Common myeloid progenitor, CD34-positive (primary cell): ENCODE data around the gene RFLNA.

Experiments
- CTCF ChIA-PET: fragments of 350-600 bp; sonication (Branson Sonifier 250); formaldehyde crosslinking; loops from one replicate; lab custom pipeline; 2021; ENCODE audit warnings: antibody characterized with exemption; lab: Charles Lee
- POLR2A ChIA-PET: fragments of 350-600 bp; sonication (Branson Sonifier 250); formaldehyde crosslinking; loops from one replicate; lab custom pipeline; 2021; ENCODE audit warnings: antibody characterized with exemption; lab: Charles Lee
- DNase-seq, 3 donors: peaks; one replicate each; pipeline versions ENCODE4 v3.0.0 to v3.0.0-alpha.2; 2013
- H3K27ac ChIP-seq, 2 experiments: 1 replicate in 1 of 2; 2 replicates in 1 of 2; pipeline ENCODE4 v1.7.0; 2013; ENCODE audit warnings: inconsistent platforms in 2 of 2, low read length in 2 of 2, mild to moderate bottlenecking in 2 of 2, low read depth in 1 of 2, moderate library complexity in 1 of 2; ENCODE audit not compliant: severe bottlenecking in 2 of 2, insufficient read depth in 1 of 2, poor library complexity in 1 of 2
- H3K27me3 ChIP-seq, 5 experiments: replicated peaks in 2 of 5; 1 replicate in 3 of 5; 2 replicates in 2 of 5; pipeline versions ENCODE4 v1.6.1 to v1.7.0; 2013; ENCODE audit warnings: low read length in 4 of 5, mild to moderate bottlenecking in 2 of 5, moderate library complexity in 2 of 5, inconsistent platforms in 1 of 5; ENCODE audit not compliant: insufficient read depth in 5 of 5, control insufficient read depth in 4 of 5
- H3K36me3 ChIP-seq, 4 experiments: 1 replicate in 2 of 4; 2 replicates in 2 of 4; pipeline versions ENCODE4 v1.6.1 to v1.7.0; 2013; ENCODE audit warnings: low read length in 3 of 4, control low read depth in 1 of 4, mild to moderate bottlenecking in 1 of 4; ENCODE audit not compliant: control insufficient read depth in 4 of 4, insufficient read depth in 4 of 4
- H3K4me1 ChIP-seq, 4 experiments: 1 replicate in 3 of 4; 2 replicates in 1 of 4; pipeline versions ENCODE4 v1.6.1 to v1.7.1; 2013; ENCODE audit warnings: low read length in 3 of 4, mild to moderate bottlenecking in 3 of 4, control low read depth in 1 of 4, inconsistent platforms in 1 of 4, moderate library complexity in 1 of 4; ENCODE audit not compliant: control insufficient read depth in 4 of 4, insufficient read depth in 4 of 4; ENCODE audit errors: control extremely low read depth in 1 of 4
- H3K4me3 ChIP-seq, 7 experiments: 1 replicate in 4 of 7; 2 replicates in 3 of 7; pipeline versions ENCODE4 v1.5.1 to v1.7.0; 2013; ENCODE audit warnings: mild to moderate bottlenecking in 7 of 7, low read length in 6 of 7, moderate library complexity in 6 of 7, inconsistent platforms in 2 of 7, low read depth in 2 of 7, control low read depth in 1 of 7; ENCODE audit not compliant: insufficient read depth in 4 of 7, control insufficient read depth in 1 of 7; ENCODE audit errors: extremely low read depth in 1 of 7
- H3K9me3 ChIP-seq, 5 experiments: 1 replicate in 4 of 5; 2 replicates in 1 of 5; pipeline versions ENCODE4 v1.6.1 to v1.7.1; 2013; ENCODE audit warnings: low read length in 4 of 5, mild to moderate bottlenecking in 2 of 5, inconsistent platforms in 1 of 5, low read depth in 1 of 5, moderate library complexity in 1 of 5; ENCODE audit not compliant: control insufficient read depth in 4 of 5, insufficient read depth in 2 of 5; ENCODE audit errors: control extremely low read depth in 1 of 5
- WGBS: methylation state at CpG from one replicate; pipeline ENCODE4 v1.1.5; 2013; ENCODE audit not compliant: insufficient coverage; 5-methylcytosine and 5-hydroxymethylcytosine counted together

The RFLNA gene

DNA sequence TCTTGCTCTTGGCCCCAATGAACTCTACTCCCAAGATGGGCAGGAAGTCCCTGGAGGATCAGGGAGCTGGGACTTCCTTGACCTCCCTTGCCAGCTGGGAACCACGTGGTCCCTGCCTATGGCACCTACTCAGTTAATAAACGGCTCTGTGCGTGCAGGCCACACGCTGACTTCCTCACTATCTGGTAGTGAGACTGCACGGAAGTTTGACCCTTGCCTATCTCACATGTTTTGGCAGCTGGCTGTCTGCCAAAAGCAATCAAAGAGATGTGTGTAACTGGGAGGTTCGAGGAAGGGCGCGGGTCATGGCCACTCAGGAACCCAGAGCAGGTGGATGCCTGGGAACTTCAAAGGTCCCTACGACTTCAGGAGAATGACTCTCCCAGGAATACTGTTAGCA, 57.9 kb downstream of the RFLNA start:
- no peak overlapping the region for H3K4me3 ChIP-seq
- peaks cover 21 to 91% (median 69%) of the 10 kb centered on the region in 4 experiments for H3K36me3 ChIP-seq
- DNase-seq: peak; percentile 14 to 45 (median 37)

DNA sequence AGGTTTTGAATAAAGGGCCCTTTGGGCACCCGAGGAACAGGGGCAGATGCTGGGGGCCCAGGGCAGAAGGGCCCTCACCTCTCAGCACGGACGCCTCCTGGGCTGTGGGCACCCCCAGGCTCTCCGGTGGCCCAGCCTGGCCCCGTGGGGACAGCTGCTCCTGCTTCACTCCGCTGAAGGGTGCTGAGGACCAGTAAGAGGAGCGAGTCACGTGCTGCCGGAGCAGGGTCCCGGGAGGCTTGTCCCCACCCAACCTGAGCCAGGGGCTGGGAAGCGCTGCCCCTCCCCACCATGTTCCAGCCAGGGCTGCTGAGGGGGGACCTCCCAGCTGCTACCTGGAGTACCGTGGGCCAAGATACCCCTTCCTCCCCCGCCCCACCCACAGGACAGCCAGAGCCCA, 59.5 kb downstream of the RFLNA start:
- no peak for DNase-seq
- peaks cover 22 to 93% (median 72%) of the 10 kb centered on the region in 4 experiments for H3K36me3 ChIP-seq
- CTCF ChIA-PET: interaction anchor here (1.3 to 3.6 kb wide), 2 partner anchors 10 to 24 kb away, joined by 3 to 31 read pairs; no protein-coding TSS in a partner anchor

More for the DNA sequence above, 57.9 kb downstream of the RFLNA start:
- 24% methylated on average over 9 of the region's 9 CpGs for WGBS
- Histone ChIP-seq H3K4me1 (peaks cover 0 to 9% (median 7%) of the 10 kb centered on the region in 4 experiments), H3K9me3 (no peaks in the 10 kb centered on the region), H3K27ac (no peak overlapping the region), H3K27me3 (no peaks in the 10 kb centered on the region)
- CTCF ChIA-PET: interaction anchor here (1.1 to 3.6 kb wide), 7 partner anchors 11 to 419 kb away, joined by 3 to 31 read pairs (median 5); no protein-coding TSS in a partner anchor
- POLR2A ChIA-PET: no interaction called here

DNA sequence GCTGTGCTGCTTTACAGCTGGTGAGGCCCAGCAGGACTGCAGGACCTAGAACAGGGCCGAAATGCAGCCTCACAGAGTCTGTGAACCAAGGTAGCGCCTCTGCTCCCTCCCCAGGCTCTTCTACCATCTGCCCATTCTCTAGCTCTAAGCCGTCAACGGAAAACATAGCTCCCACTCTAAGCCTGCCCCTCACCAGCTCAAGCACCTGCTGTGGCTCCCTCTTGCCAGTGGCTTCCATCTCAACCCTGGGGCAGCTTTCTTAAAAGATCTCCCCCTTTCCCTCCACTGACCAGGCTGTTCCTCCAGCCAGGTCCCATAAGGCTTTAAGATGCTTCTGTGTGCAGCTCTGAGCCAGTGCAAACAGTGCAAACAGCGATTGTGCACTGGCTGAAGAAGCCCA, 61.3 kb downstream of the RFLNA start:
- Histone ChIP-seq H3K4me3 (no peak overlapping the region), H3K27me3 (no peaks in the 10 kb centered on the region), H3K27ac (no peak overlapping the region), H3K36me3 (peaks cover 18 to 92% (median 73%) of the 10 kb centered on the region in 4 experiments), H3K9me3 (no peaks in the 10 kb centered on the region), H3K4me1 (peaks cover 0 to 9% (median 7%) of the 10 kb centered on the region in 4 experiments)
- ChIA-PET CTCF (interaction anchor here (0.9 kb wide), 1 partner anchor 8 kb away, joined by 7 read pairs; no protein-coding TSS in a partner anchor), POLR2A (no interaction called here)
- 100% methylated on average over 5 of the region's 5 CpGs for WGBS
- DNase-seq: no peak

More for the DNA sequence above, 59.5 kb downstream of the RFLNA start:
- Histone ChIP-seq H3K4me3 (no peak overlapping the region), H3K4me1 (peaks cover 0 to 9% (median 7%) of the 10 kb centered on the region in 4 experiments), H3K27ac (no peak overlapping the region), H3K9me3 (no peaks in the 10 kb centered on the region), H3K27me3 (no peaks in the 10 kb centered on the region)
- POLR2A ChIA-PET: no interaction called here
- WGBS: 100% methylated on average over 9 of the region's 13 CpGs

DNA sequence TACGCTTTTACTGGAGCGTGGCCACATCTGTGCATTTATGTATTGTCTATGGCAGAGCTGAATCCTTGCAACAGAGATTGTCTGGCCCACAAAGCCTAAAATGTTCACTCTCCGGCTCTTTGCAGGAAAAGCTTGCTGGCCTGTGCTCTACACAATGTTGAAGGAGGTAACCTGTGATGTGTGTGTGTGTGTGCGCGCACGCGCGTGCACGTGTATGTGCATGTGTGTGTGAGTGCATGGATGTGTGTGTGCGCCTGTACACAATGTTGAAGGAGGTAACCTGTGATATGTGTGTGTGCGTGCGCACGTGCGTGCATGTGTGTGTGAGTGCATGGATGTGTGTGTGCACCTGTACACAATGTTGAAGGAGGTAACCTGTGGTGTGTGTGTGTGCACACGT, 62.7 kb downstream of the RFLNA start:
- Histone ChIP-seq H3K27me3 (no peaks in the 10 kb centered on the region), H3K27ac (no peak overlapping the region), H3K4me3 (no peak overlapping the region), H3K4me1 (peaks cover 0 to 8% (median 6%) of the 10 kb centered on the region in 4 experiments), H3K9me3 (no peaks in the 10 kb centered on the region), H3K36me3 (peaks cover 12 to 91% (median 70%) of the 10 kb centered on the region in 4 experiments)
- ChIA-PET CTCF (no interaction called here), POLR2A (no interaction called here)
- WGBS: 98% methylated on average over 15 of the region's 15 CpGs
- no peak for DNase-seq

DNA sequence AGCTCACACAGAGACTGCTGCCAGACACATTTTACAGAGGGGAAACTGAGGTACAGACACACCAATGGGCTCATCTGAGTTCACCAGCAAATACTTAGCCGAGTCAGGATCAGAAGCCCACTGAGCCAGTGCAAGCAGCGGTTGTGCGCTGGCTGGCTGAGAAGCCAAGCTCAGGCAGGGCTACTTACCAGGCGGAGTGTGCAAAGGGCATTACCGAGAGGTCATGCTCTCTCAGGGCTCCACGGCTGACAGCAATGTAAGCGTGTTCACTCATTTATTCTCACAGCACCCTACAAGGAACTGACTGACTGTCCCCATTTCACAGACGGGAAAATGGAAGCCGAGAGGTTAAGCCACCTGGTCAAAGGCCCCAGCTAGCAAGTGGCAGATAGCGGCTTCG, 63.7 kb downstream of the RFLNA start:
- Histone ChIP-seq H3K27ac (no peak overlapping the region), H3K4me1 (no peaks in the 10 kb centered on the region), H3K36me3 (peaks cover 10 to 88% (median 62%) of the 10 kb centered on the region in 4 experiments), H3K27me3 (no peaks in the 10 kb centered on the region), H3K4me3 (no peak overlapping the region), H3K9me3 (no peaks in the 10 kb centered on the region)
- POLR2A ChIA-PET: no interaction called here
- CTCF ChIA-PET: no interaction called here
- DNase-seq: no peak
- WGBS: 97% methylated on average over 11 of the region's 11 CpGs

DNA sequence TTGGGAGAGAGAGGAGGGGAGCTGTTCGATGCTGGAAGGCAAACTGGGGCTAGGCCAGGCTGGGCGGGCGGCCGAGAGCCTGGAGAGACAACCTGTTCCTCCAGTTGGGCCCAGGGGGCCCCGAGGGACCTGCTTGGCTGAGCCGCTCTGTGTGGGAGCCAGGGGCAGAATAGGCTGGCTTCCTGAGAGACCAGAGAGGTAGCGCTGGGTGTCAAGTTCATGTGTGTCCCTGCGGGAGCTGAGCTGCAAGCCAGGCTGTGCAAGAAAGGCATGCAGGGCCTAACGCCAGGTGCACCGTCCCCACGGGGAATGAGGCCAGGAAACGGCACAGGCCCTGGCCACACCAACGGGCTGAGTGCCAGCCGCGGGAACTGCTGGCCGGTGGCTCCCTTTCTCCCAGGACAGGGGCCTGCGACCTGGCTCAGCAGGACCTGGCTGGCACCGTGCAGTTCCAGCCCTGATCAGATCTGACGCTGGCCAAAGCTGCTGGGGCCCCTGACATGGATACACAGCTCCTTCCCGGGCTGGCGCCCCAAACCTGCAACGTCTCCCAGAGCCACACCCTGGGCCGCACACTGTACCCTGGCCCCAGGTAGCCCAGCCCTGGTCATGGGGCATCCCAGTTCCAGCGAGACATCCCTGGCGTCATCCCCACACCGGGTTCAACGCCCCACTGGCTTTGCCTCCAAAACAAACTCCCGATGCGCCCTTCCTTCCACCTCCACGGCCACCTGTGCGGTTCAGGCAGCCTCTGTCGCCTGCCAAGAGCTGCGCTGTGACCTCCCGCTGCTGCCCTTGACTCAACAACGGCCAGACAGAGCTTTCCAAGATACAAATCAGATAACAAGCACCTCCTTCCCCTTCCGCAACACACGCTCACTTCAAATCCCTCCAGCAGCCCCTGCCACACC, 65.0 kb downstream of the RFLNA start:
- no peaks in the 10 kb centered on the region for H3K4me1 ChIP-seq
- CTCF ChIA-PET: interaction anchor here (1.2 kb wide), 1 partner anchor 13 kb away, joined by 6 read pairs; no protein-coding TSS in a partner anchor
- WGBS: 93% methylated on average over 33 of the region's 37 CpGs
- POLR2A ChIA-PET: interaction anchor here (0.6 kb wide), 1 partner anchor 390 kb away, joined by 3 read pairs; no protein-coding TSS in a partner anchor
- peaks cover 14 to 81% (median 52%) of the 10 kb centered on the region in 4 experiments for H3K36me3 ChIP-seq
- H3K4me3 ChIP-seq: no peak overlapping the region
- no peak for DNase-seq
- H3K27me3 ChIP-seq: no peaks in the 10 kb centered on the region
- no peaks in the 10 kb centered on the region for H3K9me3 ChIP-seq
- no peak overlapping the region for H3K27ac ChIP-seq
